DMS79 treated with DMSO at 0.1 percent for 48 hours (cell line): ENCODE results near the gene AP3D1.
"Not testable (repeated sequence)": the region's sequence is repeated elsewhere in the genome, so short reads cannot be mapped to it uniquely, and the experiment has no call there.

Experiments
- DNase-seq: peaks from one replicate; lab custom pipeline; 2025; lab: John Stamatoyannopoulos, UW

The AP3D1 gene

DNA sequence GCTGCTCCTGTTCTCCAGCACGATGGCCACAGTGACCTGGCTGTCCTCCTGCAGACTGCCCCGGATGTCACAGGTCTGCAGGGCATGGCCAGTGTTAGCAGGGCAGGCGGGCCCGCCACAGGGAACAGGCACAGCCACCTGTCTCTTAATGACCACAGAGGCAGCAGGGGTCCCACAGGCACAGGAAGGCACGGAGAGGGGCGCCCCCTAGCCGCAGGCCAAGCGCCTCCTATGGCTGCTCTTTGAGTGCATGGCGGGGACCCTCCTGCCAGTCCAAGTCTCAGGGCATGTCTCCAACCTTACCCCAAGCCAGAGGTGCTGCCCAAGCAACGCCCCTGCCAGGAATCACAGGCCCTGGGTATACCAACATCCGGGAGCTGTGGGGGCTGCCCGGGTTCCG, 40.5 kb downstream of the AP3D1 start:
- DNase-seq = no peak

DNA sequence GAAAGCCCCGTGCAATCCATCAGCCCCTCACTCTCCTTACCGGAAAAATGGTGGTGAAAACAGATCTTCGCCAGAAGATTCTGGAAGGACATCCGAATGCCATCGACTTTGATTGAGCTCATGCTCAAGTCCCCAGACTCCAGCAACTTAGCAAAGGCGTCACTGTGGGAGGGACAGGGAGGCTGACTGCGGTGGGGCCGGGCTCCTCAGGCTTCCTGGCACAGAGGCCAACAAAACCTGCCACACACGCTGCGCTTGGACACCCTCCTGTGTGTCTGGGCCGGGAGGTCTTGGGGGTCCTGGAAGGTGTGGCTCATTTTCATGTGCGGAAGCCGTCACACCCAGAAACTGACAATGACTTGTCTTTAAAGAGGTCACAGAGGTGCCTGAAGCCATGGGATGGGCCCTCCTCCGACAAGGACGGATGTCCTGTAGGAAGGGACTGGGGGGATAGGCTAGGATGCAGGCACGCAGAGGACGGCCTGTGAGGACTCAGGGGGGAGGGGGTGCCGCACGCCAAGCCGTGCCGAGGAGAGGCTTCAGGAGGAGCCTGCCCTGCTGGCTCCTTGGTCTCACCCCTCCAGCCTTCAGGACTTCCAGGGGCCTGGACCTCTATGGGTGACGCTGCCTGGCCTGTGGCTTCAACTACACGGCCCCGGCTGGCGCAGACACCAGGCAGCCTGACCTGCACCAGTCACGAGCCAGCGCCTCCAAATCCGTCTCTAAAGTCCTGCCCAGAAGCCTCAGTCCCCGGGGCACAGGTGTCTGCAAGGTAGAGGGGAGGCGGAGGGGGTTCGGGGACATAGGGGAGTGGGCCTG, 42.1 kb downstream of the AP3D1 start:
- DNase-seq = no peak

- DNase-seq = no peak
These were observed 42.9 kb downstream of the AP3D1 start for GRCh38 chr19:2108251-2109016.

DNA sequence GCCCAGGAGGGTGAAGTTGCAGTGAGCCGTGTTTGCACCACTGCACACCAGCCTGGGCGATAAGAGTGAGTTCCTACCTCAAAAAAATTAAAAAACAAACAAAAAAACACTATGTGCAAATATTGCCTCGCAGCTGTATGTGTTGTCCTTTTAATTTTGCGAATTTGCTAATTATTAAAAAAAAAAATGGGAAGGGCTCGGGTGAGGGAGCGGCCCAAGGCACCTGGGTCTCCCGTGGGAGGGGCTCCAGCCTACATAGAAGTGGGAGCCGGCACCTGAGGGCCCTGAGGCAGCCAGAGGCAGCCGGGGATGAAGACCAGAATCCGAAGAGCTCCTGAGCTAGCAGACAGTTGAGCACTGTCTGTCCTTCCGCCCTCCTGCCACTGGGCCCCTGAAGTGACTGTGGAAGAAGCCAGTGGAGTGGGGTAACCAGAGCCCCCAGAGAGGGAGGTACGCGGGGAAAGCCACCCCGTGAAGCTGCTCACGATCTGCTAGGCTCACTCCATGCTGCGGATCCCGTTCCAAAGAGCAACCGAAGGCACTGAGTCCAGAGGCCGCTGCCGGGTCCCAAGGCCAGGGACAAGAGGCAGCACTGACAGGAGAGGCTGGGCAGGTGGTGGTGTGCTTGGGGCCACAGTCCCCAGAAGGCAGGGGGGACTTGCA, 48.2 kb downstream of the AP3D1 start:
- no peak for DNase-seq

- no peak for DNase-seq
These were observed 49.7 kb downstream of the AP3D1 start for GRCh38 chr19:2101417-2102335.

GRCh38 chr19:2100719-2101061, 50.7 kb downstream of the AP3D1 start:
- DNase-seq = no peak

GRCh38 chr19:2099937-2100718, 51.2 kb downstream of the AP3D1 start:
- DNase-seq = no peak

DNA sequence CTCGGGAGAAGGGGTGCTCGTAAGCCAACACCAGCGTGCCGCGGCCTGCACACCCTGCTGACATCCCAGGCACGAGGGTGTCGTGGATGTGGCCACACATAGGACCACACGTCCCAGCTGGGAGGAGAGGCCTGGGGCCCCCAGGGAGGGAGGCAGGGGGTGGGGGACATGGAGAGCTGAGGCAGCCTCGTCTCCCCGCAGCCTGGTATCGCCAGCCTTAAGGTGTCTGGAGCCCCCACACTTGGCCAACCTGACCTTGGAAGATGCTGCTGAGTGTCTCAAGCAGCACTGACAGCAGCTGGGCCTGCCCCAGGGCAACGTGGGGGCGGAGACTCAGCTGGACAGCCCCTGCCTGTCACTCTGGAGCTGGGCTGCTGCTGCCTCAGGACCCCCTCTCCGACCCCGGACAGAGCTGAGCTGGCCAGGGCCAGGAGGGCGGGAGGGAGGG, 52.3 kb downstream of the AP3D1 start:
- no peak for DNase-seq

DNA sequence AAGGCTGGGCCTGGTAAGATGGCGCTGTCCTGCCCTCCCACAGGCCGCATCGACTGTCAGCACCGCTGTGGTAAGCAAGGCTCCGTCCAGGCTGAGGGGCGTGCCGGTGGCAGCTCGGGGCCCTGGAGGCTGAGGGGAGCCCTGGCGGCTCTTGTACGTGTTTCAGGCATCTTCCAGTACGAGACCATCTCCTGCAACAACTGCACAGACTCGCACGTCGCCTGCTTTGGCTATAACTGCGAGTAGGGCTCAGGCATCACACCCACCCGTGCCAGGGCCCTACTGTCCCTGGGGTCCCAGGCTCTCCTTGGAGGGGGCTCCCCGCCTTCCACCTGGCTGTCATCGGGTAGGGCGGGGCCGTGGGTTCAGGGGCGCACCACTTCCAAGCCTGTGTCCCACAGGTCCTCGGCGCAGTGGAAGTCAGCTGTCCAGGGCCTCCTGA, 53.5 kb downstream of the AP3D1 start:
- DNase-seq = no peak

DNA sequence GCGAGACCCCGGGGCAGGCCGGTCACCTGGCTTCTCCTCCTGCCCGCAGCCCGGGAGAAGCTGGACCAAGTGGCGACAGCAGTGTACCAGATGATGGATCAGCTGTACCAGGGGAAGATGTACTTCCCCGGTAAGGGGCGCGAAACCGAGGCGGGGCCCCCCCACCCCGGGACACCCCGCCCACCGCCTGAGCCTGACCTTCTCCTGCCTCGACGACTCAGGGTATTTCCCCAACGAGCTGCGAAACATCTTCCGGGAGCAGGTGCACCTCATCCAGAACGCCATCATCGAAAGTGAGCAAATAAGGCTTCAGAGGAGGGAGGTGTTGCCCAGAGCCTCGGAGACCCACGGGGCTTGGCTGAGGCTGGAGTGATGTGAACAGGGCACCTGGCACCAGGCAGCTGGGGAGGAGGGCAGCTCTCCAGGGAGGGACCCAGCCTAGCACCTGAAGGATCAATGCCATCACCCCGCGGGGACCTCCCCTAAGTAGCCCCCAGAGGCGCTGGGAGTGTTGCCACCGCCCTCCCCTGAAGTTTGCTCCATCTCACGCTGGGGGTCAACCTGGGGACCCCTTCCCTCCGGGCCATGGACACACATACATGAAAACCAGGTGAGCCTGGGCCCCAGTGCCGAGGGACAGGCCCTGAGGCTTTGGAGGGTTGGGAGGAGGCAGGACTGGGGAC, 54.0 kb downstream of the AP3D1 start:
- DNase-seq = peak; percentile 11

GRCh38 chr19:2096480-2097202, 54.7 kb downstream of the AP3D1 start, which contains the start of gene IZUMO4:
Gene IZUMO4, plus strand, starts transcription at chr19:2096915. Its CDS starts 31 bp downstream, at chr19:2096946.
- DNase-seq = peak; percentile 91

- peak; percentile 91 for DNase-seq
These were observed 55.3 kb downstream of the AP3D1 start, which contains the start of gene MOB3A for GRCh38 chr19:2096034-2096479. Gene MOB3A, minus strand, starts transcription at chr19:2096326. Its CDS starts 17,766 bp downstream, at chr19:2078560.

DNA sequence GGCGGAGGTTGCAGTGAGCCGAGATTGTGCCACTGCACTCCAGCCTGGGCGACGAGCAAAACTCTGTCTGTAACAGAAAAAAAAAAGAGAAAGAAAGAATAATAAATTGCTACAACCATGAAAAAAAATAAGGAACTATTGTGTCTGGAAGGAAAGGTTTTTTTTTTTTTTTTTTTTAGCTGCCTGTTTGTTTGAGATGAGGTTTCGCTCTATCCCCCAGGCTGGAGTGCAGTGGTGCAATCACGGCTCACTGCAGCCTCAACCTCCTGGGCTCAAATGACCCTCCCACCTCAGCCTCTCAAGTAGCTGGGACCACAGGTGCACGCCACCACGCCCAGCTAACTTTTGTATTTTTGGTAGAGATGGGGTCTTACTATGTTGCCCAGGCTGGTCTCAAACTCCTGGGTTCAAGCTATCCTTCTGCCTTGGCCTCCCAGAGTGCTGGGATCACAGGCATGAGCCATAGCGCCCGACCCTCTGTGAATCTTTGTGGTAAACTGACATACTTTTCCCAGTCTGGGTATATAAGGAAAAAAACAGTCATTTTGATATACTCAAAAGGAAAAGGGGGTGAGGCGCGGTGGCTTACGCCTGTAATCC, 59.3 kb downstream of the AP3D1 start:
- not testable (repeated sequence) for DNase-seq

GRCh38 chr19:2089727-2090053, 61.7 kb downstream of the AP3D1 start:
- DNase-seq = no peak

- no peak for DNase-seq
These were observed 62.2 kb downstream of the AP3D1 start for GRCh38 chr19:2089001-2089711.

GRCh38 chr19:2087621-2088100, 63.7 kb downstream of the AP3D1 start:
- DNase-seq = no peak

DNA sequence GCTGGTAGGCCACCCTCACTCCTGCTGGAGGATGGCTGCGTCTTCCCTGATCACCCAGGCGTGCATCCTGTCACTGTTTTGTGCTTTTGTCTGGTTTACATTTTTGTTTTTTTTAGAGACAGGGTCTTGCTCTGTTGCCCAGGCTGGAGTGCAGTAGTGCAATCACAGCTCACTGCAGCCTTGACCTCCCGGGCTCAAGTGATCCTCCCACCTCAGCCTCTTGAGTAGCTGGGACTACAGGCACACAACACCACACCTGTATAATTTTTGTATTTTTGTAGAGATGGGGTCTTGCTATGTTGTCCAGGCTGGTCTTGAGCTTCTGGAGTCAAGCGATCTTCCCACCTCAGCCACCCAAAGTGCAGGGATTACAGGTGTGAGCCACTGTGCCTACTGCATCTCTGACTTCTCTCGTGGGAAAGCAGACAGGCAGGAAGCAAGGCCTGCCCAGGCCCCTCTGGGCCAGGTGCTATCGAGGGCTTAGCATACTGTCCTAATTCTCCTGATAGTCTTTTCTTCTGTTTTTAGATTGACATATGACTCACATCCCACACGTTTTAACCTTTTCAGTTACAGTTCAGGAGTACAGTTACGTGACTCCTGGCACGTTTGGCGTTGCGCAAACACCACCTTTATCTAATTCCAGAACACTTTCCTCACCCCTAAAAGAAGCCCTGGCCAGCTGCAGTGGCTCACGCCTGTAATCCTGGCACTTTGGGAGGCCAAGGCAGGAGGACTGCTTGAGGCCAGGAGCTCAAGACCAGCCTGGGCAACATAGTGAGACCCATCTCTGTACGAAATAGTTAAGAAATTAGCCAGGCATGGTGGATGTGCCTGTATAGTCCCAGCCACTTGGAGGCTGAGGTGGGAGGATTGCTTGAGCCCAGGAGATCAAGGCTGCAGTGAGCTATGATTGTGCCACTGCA, 64.4 kb downstream of the AP3D1 start:
- DNase-seq = not testable (repeated sequence)
